HepG2 (cell line): ENCODE data around the gene PAQR6. TPM values are rescaled to one million over a fixed set of nuclear protein-coding genes. Genes with fewer than 3 reads are reported as not detected.

Experiments used
- HCFC1 ChIP-seq: fragments of 150-350 bp; IDR thresholded peaks from 2 replicates; pipeline ENCODE4 v1.6.1; 2014; ENCODE audit warnings: low read depth, low read length
- JUND ChIP-seq: sonication (generic); formaldehyde crosslinking; IDR thresholded peaks from 2 replicates; pipeline ENCODE4 v1.8.0; 2022; ENCODE audit warnings: mild to moderate bottlenecking, missing genetic modification reagents
- NR2C2 ChIP-seq: sonication (generic); formaldehyde crosslinking; IDR thresholded peaks from 2 replicates; pipeline ENCODE4 v1.4.0; 2020; ENCODE audit warnings: missing genetic modification reagents, mild to moderate bottlenecking, moderate library complexity, borderline replicate concordance
- PCBP2 ChIP-seq: fragments of 200-400 bp; formaldehyde crosslinking; optimal IDR thresholded peaks from 2 replicates; pipeline ENCODE3; 2018; ENCODE audit warnings: low read length, low read depth; ENCODE audit not compliant: poor library complexity, severe bottlenecking
- RARA ChIP-seq: IDR thresholded peaks from 2 replicates; pipeline ENCODE4 v1.6.1; 2016; ENCODE audit warnings: missing genetic modification reagents, missing compliant biosample characterization
- SNAPC2 ChIP-seq: sonication (generic); formaldehyde crosslinking; IDR thresholded peaks from 2 replicates; pipeline ENCODE4 v1.8.1; 2022; ENCODE audit warnings: mild to moderate bottlenecking, missing genetic modification reagents
- SOX13 ChIP-seq, 3 experiments: fragments of 450-650 bp in 1 of 3; sonication (generic) in 1 of 3; formaldehyde crosslinking in 1 of 3; IDR thresholded peaks in 2 of 3; conservative IDR thresholded peaks in 1 of 3; 2 replicates each; pipeline versions ENCODE4 v1.5.0 to v1.6.1; 2016 to 2020; ENCODE audit warnings: antibody characterized with exemption in 1 of 3, mild to moderate bottlenecking in 1 of 3, missing compliant biosample characterization in 1 of 3, missing genetic modification reagents in 1 of 3, moderate library complexity in 1 of 3
- SOX5 ChIP-seq: IDR thresholded peaks from 2 replicates; pipeline ENCODE4 v1.6.1; 2016; ENCODE audit warnings: borderline replicate concordance
- SP4 ChIP-seq: sonication (generic); formaldehyde crosslinking; IDR thresholded peaks from 2 replicates; pipeline ENCODE4 v1.8.1; 2023; ENCODE audit warnings: mild to moderate bottlenecking, missing genetic modification reagents
- TRIM24 ChIP-seq: sonication (generic); formaldehyde crosslinking; IDR thresholded peaks from 2 replicates; pipeline ENCODE4 v1.8.0; 2022; ENCODE audit warnings: mild to moderate bottlenecking, missing genetic modification reagents
- ZMAT3 ChIP-seq: sonication (generic); formaldehyde crosslinking; conservative IDR thresholded peaks from 2 replicates; pipeline ENCODE4 v1.7.0; 2021; ENCODE audit warnings: missing genetic modification reagents
- ZNF234 ChIP-seq: sonication (generic); formaldehyde crosslinking; conservative IDR thresholded peaks from 2 replicates; pipeline ENCODE4 v1.5.1; 2020; ENCODE audit warnings: mild to moderate bottlenecking, missing genetic modification reagents
- ZNF317 ChIP-seq: sonication (generic); formaldehyde crosslinking; IDR thresholded peaks from 2 replicates; pipeline ENCODE4 v1.5.0; 2020; ENCODE audit warnings: mild to moderate bottlenecking, missing genetic modification reagents
- ZNF460 ChIP-seq: sonication (generic); formaldehyde crosslinking; IDR thresholded peaks from 2 replicates; pipeline ENCODE4 v1.5.1; 2020; ENCODE audit warnings: missing genetic modification reagents, mild to moderate bottlenecking, borderline replicate concordance
- ZNF615 ChIP-seq: sonication (generic); formaldehyde crosslinking; IDR thresholded peaks from 2 replicates; pipeline ENCODE4 v1.5.0; 2020; ENCODE audit warnings: mild to moderate bottlenecking, missing genetic modification reagents, borderline replicate concordance
- ZNF652 ChIP-seq: IDR thresholded peaks from 2 replicates; pipeline ENCODE4 v1.6.1; 2016; ENCODE audit warnings: low read depth, borderline replicate concordance
- ZNF775 ChIP-seq: sonication (generic); formaldehyde crosslinking; IDR thresholded peaks from 2 replicates; pipeline ENCODE4 v1.4.0; 2020; ENCODE audit warnings: missing genetic modification reagents, mild to moderate bottlenecking, moderate library complexity, borderline replicate concordance
- ZNF83 ChIP-seq: sonication (generic); formaldehyde crosslinking; IDR thresholded peaks from 2 replicates; pipeline ENCODE4 v1.4.0; 2020; ENCODE audit warnings: missing genetic modification reagents, mild to moderate bottlenecking, borderline replicate concordance
- polyA plus RNA-seq, 8 experiments: library from polyadenylated mRNA; depleted of rRNA in 3 of 8; stranded (reverse) in 7 of 8; unstranded in 1 of 8; fragments of >200 nt; fragmentation: Illumina TruSeq in 4 of 8; extraction: Trizol in 4 of 8; gene quantifications; 2 replicates each; pipeline versions ENCODE4 v1.2.1 to v1.2.3, GENCODE V29; 2011 to 2016; ENCODE audit warnings: low read depth in 4 of 8, missing spikeins in 1 of 8, mixed read lengths in 1 of 8; ENCODE audit not compliant: insufficient read depth in 1 of 8
- total RNA-seq, 5 experiments: library from RNA; depleted of rRNA; stranded (reverse); fragments of >200 nt; fragmentation: Illumina TruSeq; extraction: Trizol; gene quantifications; 2 replicates each; pipeline ENCODE4 v1.2.3, GENCODE V29; 2016; ENCODE audit warnings: low read depth in 1 of 5
- TF ChIP-seq, protein P1 (sequence below): IDR thresholded peaks from 2 replicates; pipeline ENCODE4 v1.6.1; 2016
- TF ChIP-seq, protein P2 (sequence below): fragments of 450-650 bp; IDR thresholded peaks from 2 replicates; pipeline ENCODE4 v1.6.1; 2016
- TF ChIP-seq, protein P3 (sequence below): sonication (generic); formaldehyde crosslinking; IDR thresholded peaks from 2 replicates; pipeline ENCODE4 v1.5.1; 2020; ENCODE audit warnings: mild to moderate bottlenecking, missing genetic modification reagents, moderate library complexity
- TF ChIP-seq, protein P4 (sequence below): sonication (generic); formaldehyde crosslinking; IDR thresholded peaks from 2 replicates; pipeline ENCODE4 v1.8.0; 2022; ENCODE audit warnings: mild to moderate bottlenecking, missing genetic modification reagents, moderate library complexity

PAQR6 gene
- total and polyA plus RNA-seq, 2 of the 13 experiments (the other 11 are each of a cell fraction or from before 2014, with no cell fraction given), result 0.82 to 1.4 TPM

DNA sequence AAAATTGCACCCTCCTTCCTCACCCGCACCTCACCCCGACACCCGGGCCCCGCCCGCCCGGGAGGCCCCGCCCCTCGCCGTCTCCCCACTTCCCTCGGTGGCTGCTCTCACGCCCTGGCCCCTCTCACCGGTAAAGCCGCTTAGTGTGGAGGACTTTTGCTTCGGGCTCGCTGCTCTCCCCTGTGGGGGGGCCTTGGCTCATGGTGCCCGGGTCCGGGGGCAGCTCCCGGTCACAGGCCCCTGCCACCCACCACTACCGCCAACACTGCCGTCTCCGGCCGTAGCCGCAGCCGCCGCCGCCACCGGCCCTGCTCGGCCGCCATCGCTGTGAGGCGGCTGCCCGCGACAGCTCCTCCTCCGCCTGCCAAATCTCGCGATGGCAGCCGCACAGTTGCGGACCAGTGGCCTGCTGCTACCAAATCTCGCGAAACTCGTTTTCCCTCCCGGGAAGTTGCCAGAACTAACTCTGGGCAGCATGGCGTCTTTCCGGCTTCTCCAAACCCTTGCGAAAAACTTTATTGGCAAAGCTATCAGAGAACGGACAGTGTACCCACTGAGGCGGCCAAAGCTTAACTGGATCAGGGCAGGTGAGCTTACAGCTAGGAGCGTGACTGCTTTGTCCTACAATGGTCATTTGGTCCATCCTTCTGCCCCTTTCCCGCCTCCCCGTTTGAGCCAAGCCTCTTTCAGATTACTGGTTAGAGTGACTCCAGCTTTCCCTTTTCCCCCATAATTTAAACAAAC is 34.8 kb upstream of the PAQR6 start, which contains the start of gene SMG5 (continued):
- TF ChIP-seq ZNF652 (CRISPR knock-in tag) (peak; percentile 40; the same call in 1 of the 2 replicates), ZNF460 (no peak; the same call in 1 of the 2 replicates), ZNF234 (no peak), SOX5 (peak; percentile 53; the same call in 1 of the 2 replicates), HCFC1 (peak; percentile 86), SOX13 (IDR thresholded peaks at IDR 0.05) (no peak; the same call in 1 of the 2 replicates), SOX13 (CRISPR knock-in tag; conservative IDR thresholded peaks at IDR 0.05 in 1 of 2, IDR thresholded peaks at IDR 0.05 in 1 of 2) (peak in 1 of 2 experiments; percentile 55; a peak in 2 of 4 replicates), RARA (no peak), ZNF83 (CRISPR knock-in tag) (no peak), PCBP2 (no peak), NR2C2 (peak; percentile 84), SNAPC2 (no peak), ZNF615 (peak; percentile 20; the same call in 1 of the 2 replicates), ZNF317 (CRISPR knock-in tag) (no peak), ZMAT3 (peak; percentile 81; the same call in 1 of the 2 replicates), TRIM24 (CRISPR knock-in tag) (no peak), JUND (CRISPR knock-in tag) (no peak), SP4 (CRISPR knock-in tag) (peak; percentile 80; the same call in 1 of the 2 replicates), ZNF775 (CRISPR knock-in tag) (peak; percentile 23; the same call in 1 of the 2 replicates)
- TF ChIP-seq, protein P1, sequence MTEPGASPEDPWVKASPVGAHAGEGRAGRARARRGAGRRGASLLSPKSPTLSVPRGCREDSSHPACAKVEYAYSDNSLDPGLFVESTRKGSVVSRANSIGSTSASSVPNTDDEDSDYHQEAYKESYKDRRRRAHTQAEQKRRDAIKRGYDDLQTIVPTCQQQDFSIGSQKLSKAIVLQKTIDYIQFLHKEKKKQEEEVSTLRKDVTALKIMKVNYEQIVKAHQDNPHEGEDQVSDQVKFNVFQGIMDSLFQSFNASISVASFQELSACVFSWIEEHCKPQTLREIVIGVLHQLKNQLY (CRISPR knock-in tag), result 0 out of 2 replicates have a peak, but pooled peaks have one; percentile 29
- TF ChIP-seq, protein P2, sequence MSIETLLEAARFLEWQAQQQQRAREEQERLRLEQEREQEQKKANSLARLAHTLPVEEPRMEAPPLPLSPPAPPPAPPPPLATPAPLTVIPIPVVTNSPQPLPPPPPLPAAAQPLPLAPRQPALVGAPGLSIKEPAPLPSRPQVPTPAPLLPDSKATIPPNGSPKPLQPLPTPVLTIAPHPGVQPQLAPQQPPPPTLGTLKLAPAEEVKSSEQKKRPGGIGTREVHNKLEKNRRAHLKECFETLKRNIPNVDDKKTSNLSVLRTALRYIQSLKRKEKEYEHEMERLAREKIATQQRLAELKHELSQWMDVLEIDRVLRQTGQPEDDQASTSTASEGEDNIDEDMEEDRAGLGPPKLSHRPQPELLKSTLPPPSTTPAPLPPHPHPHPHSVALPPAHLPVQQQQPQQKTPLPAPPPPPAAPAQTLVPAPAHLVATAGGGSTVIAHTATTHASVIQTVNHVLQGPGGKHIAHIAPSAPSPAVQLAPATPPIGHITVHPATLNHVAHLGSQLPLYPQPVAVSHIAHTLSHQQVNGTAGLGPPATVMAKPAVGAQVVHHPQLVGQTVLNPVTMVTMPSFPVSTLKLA, result 0 out of 2 replicates have a peak, but pooled peaks have one; percentile 27
- TF ChIP-seq, protein P3, sequence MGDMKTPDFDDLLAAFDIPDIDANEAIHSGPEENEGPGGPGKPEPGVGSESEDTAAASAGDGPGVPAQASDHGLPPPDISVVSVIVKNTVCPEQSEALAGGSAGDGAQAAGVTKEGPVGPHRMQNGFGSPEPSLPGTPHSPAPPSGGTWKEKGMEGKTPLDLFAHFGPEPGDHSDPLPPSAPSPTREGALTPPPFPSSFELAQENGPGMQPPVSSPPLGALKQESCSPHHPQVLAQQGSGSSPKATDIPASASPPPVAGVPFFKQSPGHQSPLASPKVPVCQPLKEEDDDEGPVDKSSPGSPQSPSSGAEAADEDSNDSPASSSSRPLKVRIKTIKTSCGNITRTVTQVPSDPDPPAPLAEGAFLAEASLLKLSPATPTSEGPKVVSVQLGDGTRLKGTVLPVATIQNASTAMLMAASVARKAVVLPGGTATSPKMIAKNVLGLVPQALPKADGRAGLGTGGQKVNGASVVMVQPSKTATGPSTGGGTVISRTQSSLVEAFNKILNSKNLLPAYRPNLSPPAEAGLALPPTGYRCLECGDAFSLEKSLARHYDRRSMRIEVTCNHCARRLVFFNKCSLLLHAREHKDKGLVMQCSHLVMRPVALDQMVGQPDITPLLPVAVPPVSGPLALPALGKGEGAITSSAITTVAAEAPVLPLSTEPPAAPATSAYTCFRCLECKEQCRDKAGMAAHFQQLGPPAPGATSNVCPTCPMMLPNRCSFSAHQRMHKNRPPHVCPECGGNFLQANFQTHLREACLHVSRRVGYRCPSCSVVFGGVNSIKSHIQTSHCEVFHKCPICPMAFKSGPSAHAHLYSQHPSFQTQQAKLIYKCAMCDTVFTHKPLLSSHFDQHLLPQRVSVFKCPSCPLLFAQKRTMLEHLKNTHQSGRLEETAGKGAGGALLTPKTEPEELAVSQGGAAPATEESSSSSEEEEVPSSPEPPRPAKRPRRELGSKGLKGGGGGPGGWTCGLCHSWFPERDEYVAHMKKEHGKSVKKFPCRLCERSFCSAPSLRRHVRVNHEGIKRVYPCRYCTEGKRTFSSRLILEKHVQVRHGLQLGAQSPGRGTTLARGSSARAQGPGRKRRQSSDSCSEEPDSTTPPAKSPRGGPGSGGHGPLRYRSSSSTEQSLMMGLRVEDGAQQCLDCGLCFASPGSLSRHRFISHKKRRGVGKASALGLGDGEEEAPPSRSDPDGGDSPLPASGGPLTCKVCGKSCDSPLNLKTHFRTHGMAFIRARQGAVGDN (CRISPR knock-in tag), result peak; percentile 91
- TF ChIP-seq, protein P4, sequence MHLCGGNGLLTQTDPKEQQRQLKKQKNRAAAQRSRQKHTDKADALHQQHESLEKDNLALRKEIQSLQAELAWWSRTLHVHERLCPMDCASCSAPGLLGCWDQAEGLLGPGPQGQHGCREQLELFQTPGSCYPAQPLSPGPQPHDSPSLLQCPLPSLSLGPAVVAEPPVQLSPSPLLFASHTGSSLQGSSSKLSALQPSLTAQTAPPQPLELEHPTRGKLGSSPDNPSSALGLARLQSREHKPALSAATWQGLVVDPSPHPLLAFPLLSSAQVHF (CRISPR knock-in tag), result no peak
